ENCODE results near the gene VPS16.

GRCh38 chr20:2804041-2804828 lies 36.3 kb upstream of the VPS16 start:
- TF ChIP-seq CTCF (IDR thresholded peaks at IDR 0.05; ENCODE audit: insufficient read depth, low read length, poor library complexity, severe bottlenecking) (no peak), EZH2phosphoT487 (conservative IDR thresholded peaks at IDR 0.05; ENCODE audit: low read length) (no peak)

Measured in SU-DHL-6 (cell line).